A549 (cell line): ENCODE results near the gene CRISPLD2. TPM values are rescaled to one million over a fixed set of nuclear protein-coding genes. Genes with fewer than 3 reads are reported as not detected.

ENCODE experiments used
- ATAC-seq, 2 experiments: fragments of 200-7000 bp in 1 of 2; fragments of >200 bp in 1 of 2; cut with Nextera tagmentation in 1 of 2; cut with Tn5 transposase in 1 of 2; 3 replicates each; pipeline versions ENCODE4 v1.8.0 to v1.9.1; 2018 to 2020; ENCODE audit warnings: mild to moderate bottlenecking in 1 of 2, moderate library complexity in 1 of 2
- CTCF ChIA-PET: fragments of 300-600 bp; sonication (Branson Sonifier 250); formaldehyde crosslinking; extraction: SDS; loops from one replicate; lab custom pipeline; 2021; ENCODE audit warnings: antibody characterized with exemption, inconsistent platforms; lab: Yijun Ruan, JAX
- POLR2A ChIA-PET: fragments of 350-600 bp; formaldehyde crosslinking; extraction: SDS; loops from one replicate; lab custom pipeline; 2021; ENCODE audit warnings: antibody characterized with exemption, inconsistent platforms; lab: Yijun Ruan, JAX
- DNase-seq, 2 experiments: peaks; one replicate each; pipeline versions ENCODE4 v3.0.0 to v3.0.0-alpha.2; 2011 to 2016; ENCODE audit warnings: low read depth in 1 of 2, low spot score in 1 of 2
- FAIRE-seq: peaks from 2 replicates; lab custom pipeline; 2011; peaks lifted over from hg19 to GRCh38; lab: Jason Lieb, UNC
- H3K27ac ChIP-seq, 2 experiments: fragments of >200 bp; sonication (Bioruptor Twin); formaldehyde crosslinking; 3 replicates each; pipeline ENCODE4 v1.5.1; 2016 to 2017
- H3K4me1 ChIP-seq: fragments of >200 bp; sonication (Bioruptor Twin); formaldehyde crosslinking; 3 replicates; pipeline ENCODE4 v1.6.1; 2016
- H3K4me2 ChIP-seq: fragments of >200 bp; sonication (Bioruptor Twin); formaldehyde crosslinking; 3 replicates; pipeline ENCODE4 v1.6.1; 2016
- H3K4me3 ChIP-seq: fragments of >200 bp; sonication (Bioruptor Twin); formaldehyde crosslinking; 3 replicates; pipeline ENCODE4 v1.5.1; 2016
- H3K9me3 ChIP-seq: fragments of >200 bp; sonication (Bioruptor Twin); formaldehyde crosslinking; 3 replicates; pipeline ENCODE4 v1.6.1; 2016
- EHMT2 ChIP-seq: fragments of 200-600 bp; sonication (generic); IDR thresholded peaks from 2 replicates; pipeline ENCODE4 v1.6.1; 2016; ENCODE audit warnings: antibody characterized with exemption, low read depth, mild to moderate bottlenecking, moderate library complexity
- FOSB ChIP-seq: fragments of 250-450 bp; sonication (Bioruptor Pico); IDR thresholded peaks from 2 replicates; pipeline ENCODE4 v1.5.0; 2020; ENCODE audit warnings: mild to moderate bottlenecking, moderate library complexity
- FOXS1 ChIP-seq: fragments of 250-450 bp; sonication (Bioruptor Pico); IDR thresholded peaks from 2 replicates; pipeline ENCODE4 v1.5.0; 2020; ENCODE audit warnings: mild to moderate bottlenecking, moderate library complexity
- GATA3 ChIP-seq: IDR thresholded peaks from 2 replicates; pipeline ENCODE4 v1.6.1; 2012; ENCODE audit warnings: borderline replicate concordance
- HEYL ChIP-seq: fragments of 250-450 bp; sonication (Bioruptor Pico); IDR thresholded peaks from 2 replicates; pipeline ENCODE4 v1.8.0; 2021; ENCODE audit warnings: mild to moderate bottlenecking, moderate library complexity
- JUNB ChIP-seq: fragments of >200 bp; sonication (Bioruptor Twin); formaldehyde crosslinking; IDR thresholded peaks from 2 replicates; pipeline ENCODE4 v1.6.1; 2016
- KDM5A ChIP-seq: fragments of 200-600 bp; sonication (generic); IDR thresholded peaks from 2 replicates; pipeline ENCODE4 v1.6.1; 2016; ENCODE audit warnings: antibody characterized with exemption, mild to moderate bottlenecking
- MAZ ChIP-seq: fragments of 150-350 bp; IDR thresholded peaks from 2 replicates; pipeline ENCODE4 v1.6.1; 2014; ENCODE audit warnings: antibody characterized with exemption, low read depth, low read length, borderline replicate concordance
- RAD21 ChIP-seq, 2 experiments: fragments of >200 bp in 1 of 2; sonication (Bioruptor Twin) in 1 of 2; formaldehyde crosslinking in 1 of 2; IDR thresholded peaks in 1 of 2; conservative IDR thresholded peaks in 1 of 2; 2 replicates in 1 of 2; 3 replicates in 1 of 2; pipeline ENCODE4 v1.6.1; 2012 to 2018; ENCODE audit warnings: inconsistent platforms in 1 of 2
- RARB ChIP-seq: fragments of 250-450 bp; sonication (Bioruptor Pico); IDR thresholded peaks from 2 replicates; pipeline ENCODE4 v1.8.0; 2021; ENCODE audit warnings: mild to moderate bottlenecking, moderate library complexity
- RNF2 ChIP-seq: fragments of 200-600 bp; sonication (generic); IDR thresholded peaks from 2 replicates; pipeline ENCODE4 v1.6.1; 2016; ENCODE audit warnings: low read depth, mild to moderate bottlenecking, antibody characterized with exemption, moderate library complexity, borderline replicate concordance
- ZNF302 ChIP-seq: fragments of 250-450 bp; sonication (Bioruptor Pico); IDR thresholded peaks from 2 replicates; pipeline ENCODE4 v1.9.0; 2021; ENCODE audit warnings: inconsistent platforms, mild to moderate bottlenecking, moderate library complexity
- WGBS: methylation state at CpG from one replicate; pipeline ENCODE4 v1.1.6; 2017; ENCODE audit errors: missing lambda C conversion rate; 5-methylcytosine and 5-hydroxymethylcytosine counted together
- polyA plus RNA-seq, 4 experiments: library from polyadenylated mRNA; depleted of rRNA in 3 of 4; stranded (reverse); fragments of >200 nt; fragmentation: RNase III in 1 of 4; extraction: RNeasy Plus Mini Kit Qiagen cat#74134 plus additional on column Dnase treatment in 1 of 4; gene quantifications; 2 replicates in 3 of 4; 3 replicates in 1 of 4; pipeline ENCODE4 v1.2.3, GENCODE V29; 2011 to 2017
- TF ChIP-seq, protein P1 (sequence below): fragments of 250-450 bp; sonication (Bioruptor Pico); IDR thresholded peaks from 2 replicates; pipeline ENCODE4 v1.5.0; 2020; ENCODE audit warnings: low read depth, mild to moderate bottlenecking, moderate library complexity
- TF ChIP-seq, protein P2 (sequence below): fragments of 150-350 bp; IDR thresholded peaks from 2 replicates; pipeline ENCODE4 v1.6.1; 2014; ENCODE audit warnings: low read depth, mild to moderate bottlenecking, low read length
- TF ChIP-seq, protein P3 (sequence below): fragments of 250-450 bp; sonication (Bioruptor Pico); IDR thresholded peaks from 2 replicates; pipeline ENCODE4 v1.5.0; 2021; ENCODE audit warnings: mild to moderate bottlenecking, moderate library complexity, borderline replicate concordance
- TF ChIP-seq, protein P4 (sequence below): IDR thresholded peaks from 2 replicates; pipeline ENCODE4 v1.6.1; 2012; ENCODE audit warnings: low read depth, borderline replicate concordance
- TF ChIP-seq, protein P5 (sequence below): fragments of >200 bp; sonication (Bioruptor Twin); formaldehyde crosslinking; IDR thresholded peaks from 3 replicates; pipeline ENCODE4 v1.5.1; 2016

Gene CRISPLD2
- polyA plus RNA-seq, 2 of the 4 experiments (the other 2 are of a cell fraction): 0.85 to 1.6 TPM

DNA sequence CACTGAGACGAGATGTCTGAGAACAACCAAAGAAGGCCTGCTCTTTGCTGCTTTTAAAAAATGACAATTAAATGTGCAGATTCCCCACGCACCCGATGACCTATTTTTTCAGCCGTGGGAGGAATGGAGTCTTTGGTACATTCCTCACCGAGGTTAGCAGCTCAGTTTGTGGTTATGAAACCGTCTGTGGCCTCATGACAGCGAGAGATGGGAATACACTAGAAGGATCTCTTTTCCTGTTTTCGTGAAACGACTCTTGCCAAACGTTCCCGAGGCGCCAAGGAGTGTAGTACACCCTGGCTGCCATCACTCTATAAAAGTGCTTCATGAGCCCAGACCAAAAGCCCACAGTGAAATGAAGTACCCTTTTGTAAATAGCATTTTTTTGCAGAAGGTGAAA lies 87.8 kb downstream of the CRISPLD2 start (continued):
- TF ChIP-seq, protein P1, sequence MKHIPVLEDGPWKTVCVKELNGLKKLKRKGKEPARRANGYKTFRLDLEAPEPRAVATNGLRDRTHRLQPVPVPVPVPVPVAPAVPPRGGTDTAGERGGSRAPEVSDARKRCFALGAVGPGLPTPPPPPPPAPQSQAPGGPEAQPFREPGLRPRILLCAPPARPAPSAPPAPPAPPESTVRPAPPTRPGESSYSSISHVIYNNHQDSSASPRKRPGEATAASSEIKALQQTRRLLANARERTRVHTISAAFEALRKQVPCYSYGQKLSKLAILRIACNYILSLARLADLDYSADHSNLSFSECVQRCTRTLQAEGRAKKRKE (CRISPR knock-in tag): no peak
- TF ChIP-seq KDM5A (no peak), RARB (CRISPR knock-in tag) (no peak), ZNF302 (CRISPR knock-in tag) (no peak), EHMT2 (no peak), FOXS1 (no peak), JUNB (no peak), FOSB (CRISPR knock-in tag) (no peak), HEYL (CRISPR knock-in tag) (no peak)
- TF ChIP-seq, protein P2, sequence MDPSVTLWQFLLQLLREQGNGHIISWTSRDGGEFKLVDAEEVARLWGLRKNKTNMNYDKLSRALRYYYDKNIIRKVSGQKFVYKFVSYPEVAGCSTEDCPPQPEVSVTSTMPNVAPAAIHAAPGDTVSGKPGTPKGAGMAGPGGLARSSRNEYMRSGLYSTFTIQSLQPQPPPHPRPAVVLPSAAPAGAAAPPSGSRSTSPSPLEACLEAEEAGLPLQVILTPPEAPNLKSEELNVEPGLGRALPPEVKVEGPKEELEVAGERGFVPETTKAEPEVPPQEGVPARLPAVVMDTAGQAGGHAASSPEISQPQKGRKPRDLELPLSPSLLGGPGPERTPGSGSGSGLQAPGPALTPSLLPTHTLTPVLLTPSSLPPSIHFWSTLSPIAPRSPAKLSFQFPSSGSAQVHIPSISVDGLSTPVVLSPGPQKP: no peak
- TF ChIP-seq, all 56 proteins: peak for 0

DNA sequence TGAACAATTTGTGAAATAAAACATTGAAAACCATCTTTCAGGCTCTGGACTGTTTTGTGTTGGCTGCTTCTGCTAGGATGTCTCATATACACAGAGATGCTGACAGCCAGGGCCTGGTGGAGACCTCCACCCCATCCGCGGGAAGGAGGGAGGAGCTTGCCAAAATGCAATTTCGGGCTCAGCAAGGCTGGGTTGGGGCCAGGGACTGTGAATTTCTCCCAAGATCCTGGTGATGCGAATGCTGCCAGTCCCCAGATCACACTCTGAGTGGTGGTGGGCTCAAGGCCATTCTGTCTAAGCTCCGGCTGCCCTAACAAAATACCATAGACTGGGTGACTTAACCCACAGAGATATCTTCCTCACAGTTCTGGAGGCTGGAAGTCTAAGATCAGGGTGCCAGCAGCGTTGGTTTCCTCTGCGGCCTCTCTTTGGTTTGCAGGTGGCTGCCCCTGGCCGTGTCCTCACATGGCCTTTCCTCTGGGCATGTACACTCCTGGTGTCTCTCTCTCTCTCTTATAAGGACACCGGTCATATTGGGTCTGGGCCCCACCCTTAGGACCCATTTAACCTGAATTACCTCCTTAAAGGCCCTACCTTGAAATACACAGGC lies 89.8 kb downstream of the CRISPLD2 start:
- Histone ChIP-seq H3K4me2 (no peak overlapping the region), H3K4me3 (no peak overlapping the region), H3K9me3 (no peaks in the 10 kb centered on the region), H3K4me1 (no peaks in the 10 kb centered on the region), H3K27ac (no peak overlapping the region)
- TF ChIP-seq, protein P3, sequence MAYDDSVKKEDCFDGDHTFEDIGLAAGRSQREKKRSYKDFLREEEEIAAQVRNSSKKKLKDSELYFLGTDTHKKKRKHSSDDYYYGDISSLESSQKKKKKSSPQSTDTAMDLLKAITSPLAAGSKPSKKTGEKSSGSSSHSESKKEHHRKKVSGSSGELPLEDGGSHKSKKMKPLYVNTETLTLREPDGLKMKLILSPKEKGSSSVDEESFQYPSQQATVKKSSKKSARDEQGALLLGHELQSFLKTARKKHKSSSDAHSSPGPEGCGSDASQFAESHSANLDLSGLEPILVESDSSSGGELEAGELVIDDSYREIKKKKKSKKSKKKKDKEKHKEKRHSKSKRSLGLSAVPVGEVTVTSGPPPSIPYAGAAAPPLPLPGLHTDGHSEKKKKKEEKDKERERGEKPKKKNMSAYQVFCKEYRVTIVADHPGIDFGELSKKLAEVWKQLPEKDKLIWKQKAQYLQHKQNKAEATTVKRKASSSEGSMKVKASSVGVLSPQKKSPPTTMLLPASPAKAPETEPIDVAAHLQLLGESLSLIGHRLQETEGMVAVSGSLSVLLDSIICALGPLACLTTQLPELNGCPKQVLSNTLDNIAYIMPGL: no peak
- TF ChIP-seq, protein P4, sequence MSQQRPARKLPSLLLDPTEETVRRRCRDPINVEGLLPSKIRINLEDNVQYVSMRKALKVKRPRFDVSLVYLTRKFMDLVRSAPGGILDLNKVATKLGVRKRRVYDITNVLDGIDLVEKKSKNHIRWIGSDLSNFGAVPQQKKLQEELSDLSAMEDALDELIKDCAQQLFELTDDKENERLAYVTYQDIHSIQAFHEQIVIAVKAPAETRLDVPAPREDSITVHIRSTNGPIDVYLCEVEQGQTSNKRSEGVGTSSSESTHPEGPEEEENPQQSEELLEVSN: no peak
- TF ChIP-seq RNF2 (no peak), GATA3 (no peak), RAD21 (conservative IDR thresholded peaks at IDR 0.05 in 1 of 2, IDR thresholded peaks at IDR 0.05 in 1 of 2) (no peak), FOSB (CRISPR knock-in tag) (no peak), JUNB (no peak), ZNF302 (CRISPR knock-in tag) (no peak), MAZ (no peak)
- TF ChIP-seq, protein P5, sequence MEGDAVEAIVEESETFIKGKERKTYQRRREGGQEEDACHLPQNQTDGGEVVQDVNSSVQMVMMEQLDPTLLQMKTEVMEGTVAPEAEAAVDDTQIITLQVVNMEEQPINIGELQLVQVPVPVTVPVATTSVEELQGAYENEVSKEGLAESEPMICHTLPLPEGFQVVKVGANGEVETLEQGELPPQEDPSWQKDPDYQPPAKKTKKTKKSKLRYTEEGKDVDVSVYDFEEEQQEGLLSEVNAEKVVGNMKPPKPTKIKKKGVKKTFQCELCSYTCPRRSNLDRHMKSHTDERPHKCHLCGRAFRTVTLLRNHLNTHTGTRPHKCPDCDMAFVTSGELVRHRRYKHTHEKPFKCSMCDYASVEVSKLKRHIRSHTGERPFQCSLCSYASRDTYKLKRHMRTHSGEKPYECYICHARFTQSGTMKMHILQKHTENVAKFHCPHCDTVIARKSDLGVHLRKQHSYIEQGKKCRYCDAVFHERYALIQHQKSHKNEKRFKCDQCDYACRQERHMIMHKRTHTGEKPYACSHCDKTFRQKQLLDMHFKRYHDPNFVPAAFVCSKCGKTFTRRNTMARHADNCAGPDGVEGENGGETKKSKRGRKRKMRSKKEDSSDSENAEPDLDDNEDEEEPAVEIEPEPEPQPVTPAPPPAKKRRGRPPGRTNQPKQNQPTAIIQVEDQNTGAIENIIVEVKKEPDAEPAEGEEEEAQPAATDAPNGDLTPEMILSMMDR: no peak
- ATAC-seq (no peak), FAIRE-seq (no peak), DNase-seq (no peak)
- CTCF ChIA-PET: interaction anchor here (0.8 to 2.4 kb wide), 2 partner anchors 10 to 16 kb away, joined by 3 to 11 read pairs; no protein-coding TSS in a partner anchor
- 80% methylated on average over 9 of the region's 9 CpGs for WGBS
- POLR2A ChIA-PET: no interaction called here
